Stomach (tissue), 9 donors: Measurements from ENCODE around the gene GALK2. TPM values are rescaled to one million over a fixed set of nuclear protein-coding genes. Genes with fewer than 3 reads are reported as not detected.
"Not testable (repeated sequence)": the region's sequence is repeated elsewhere in the genome, so short reads cannot be mapped to it uniquely, and the experiment has no call there.

ENCODE experiments used
- DNase-seq, 2 donors: peaks; one replicate each; pipeline versions ENCODE4 v3.0.0 to v3.0.0-alpha.2; 2013 to 2019
- H3K27ac ChIP-seq, 5 donors: fragments of 200-600 bp in 4 of 5; sonication (generic) in 4 of 5; one replicate each; pipeline ENCODE4 v1.5.1; 2013 to 2019; ENCODE audit warnings: mild to moderate bottlenecking in 1 of 5, moderate library complexity in 1 of 5
- H3K27me3 ChIP-seq, 3 donors: fragments of 200-600 bp; sonication (generic); one replicate each; pipeline ENCODE4 v1.5.1; 2017 to 2019; ENCODE audit warnings: mixed run types in 1 of 3
- H3K36me3 ChIP-seq, 4 donors: fragments of 200-600 bp; sonication (generic); 1 replicate in 3 of 4; 2 replicates in 1 of 4; pipeline ENCODE4 v1.5.1; 2016 to 2019
- H3K4me1 ChIP-seq, 4 donors: fragments of 200-600 bp; sonication (generic); one replicate each; pipeline ENCODE4 v1.5.1; 2016 to 2019
- H3K4me3 ChIP-seq, 4 donors: fragments of 200-600 bp; sonication (generic) in 3 of 4; one replicate each; pipeline ENCODE4 v1.5.1; 2016 to 2019; ENCODE audit warnings: mild to moderate bottlenecking in 1 of 4
- H3K9me3 ChIP-seq, 4 donors: fragments of 200-600 bp; sonication (generic); one replicate each; pipeline ENCODE4 v1.5.1; 2016 to 2019
- EP300 ChIP-seq: sonication (generic); formaldehyde crosslinking; IDR thresholded peaks from one replicate; pipeline ENCODE4 v1.6.1; 2017; ENCODE audit warnings: antibody characterized with exemption
- POLR2A ChIP-seq, 4 donors: fragments of 450-650 bp; IDR thresholded peaks; one replicate each; pipeline ENCODE4 v1.6.1; 2016; ENCODE audit warnings: antibody characterized with exemption in 4 of 4, control low read depth in 2 of 4, mild to moderate bottlenecking in 1 of 4, moderate library complexity in 1 of 4
- POLR2AphosphoS5 ChIP-seq, 3 donors: sonication (generic); formaldehyde crosslinking; IDR thresholded peaks; one replicate each; pipeline ENCODE4 v1.6.1; 2016; ENCODE audit warnings: antibody characterized with exemption in 3 of 3
- WGBS, 5 donors: extraction: QIAGEN DNeasy Blood & Tissue Kit in 3 of 5; methylation state at CpG; one replicate each; pipeline versions ENCODE4 v1.1.5 to v1.1.7; 2013 to 2018; 5-methylcytosine and 5-hydroxymethylcytosine counted together
- intact Hi-C: fragments of 100-400 bp; cut with DNase I; formaldehyde crosslinking; loops from one replicate; pipeline ENCODE4 v1.15.1; 2023; ENCODE audit warnings: low total_unique reads
- polyA plus RNA-seq, 3 donors: library from polyadenylated mRNA; stranded (reverse); fragments of 200-250 nt; gene quantifications; one replicate each; pipeline ENCODE4 v1.2.3, GENCODE V29; 2013
- total RNA-seq, 5 donors: library from RNA; depleted of rRNA; stranded (reverse); fragments of >200 nt; gene quantifications; one replicate each; pipeline versions ENCODE4 v1.1.0 to v1.2.3, GENCODE V29; 2014 to 2016
- TF ChIP-seq, protein P1 (sequence below), 7 experiments: fragments of 450-650 bp in 4 of 7; fragments of 200-600 bp in 3 of 7; sonication (generic) in 3 of 7; IDR thresholded peaks; one replicate each; pipeline ENCODE4 v1.5.1; 2016 to 2019; ENCODE audit warnings: antibody characterized with exemption in 7 of 7, control low read depth in 2 of 7, mild to moderate bottlenecking in 1 of 7
- donor health status: healthy with polysubstance abuse.
- donor health status: Bipolar disorder and iron deficiency.
- donor health status: healthy.

The GALK2 gene
- total and polyA plus RNA-seq, 8 donors = 9.6 to 149 (median 20.8) TPM

DNA sequence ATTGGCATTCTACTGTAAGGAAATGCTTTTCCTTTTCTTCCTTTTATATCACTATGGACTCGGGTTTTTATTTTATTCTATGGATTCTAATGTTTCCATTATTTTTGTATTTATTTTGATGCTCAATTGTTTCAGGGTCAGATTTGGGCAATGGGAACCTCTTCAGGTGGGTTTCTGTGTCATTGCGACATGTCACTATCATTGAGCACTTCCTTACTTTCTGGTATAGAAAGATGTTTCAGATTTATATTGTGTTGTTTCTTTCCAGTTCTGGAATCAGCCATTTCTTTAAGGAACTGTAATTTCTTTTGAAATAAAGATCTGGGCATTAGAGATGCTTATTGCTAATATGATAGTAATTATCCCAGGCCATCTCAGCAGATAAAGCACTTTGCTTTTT lies 21.8 kb downstream of the GALK2 start:
- intact Hi-C loops = no loop called here
- Histone ChIP-seq H3K9me3 (no peaks in the 10 kb centered on the region), H3K36me3 (peaks cover 0 to 7% (median 0%) of the 10 kb centered on the region in 4 donors), H3K27ac (no peak overlapping the region), H3K4me1 (peaks cover 0 to 11% (median 2%) of the 10 kb centered on the region in 4 donors), H3K4me3 (no peak overlapping the region), H3K27me3 (no peaks in the 10 kb centered on the region)
- WGBS, 5 donors = 87 to 99% (median 95%) methylated on average over 2 of the region's 2 CpGs
- TF ChIP-seq EP300 = no peak
- TF ChIP-seq, protein P1, sequence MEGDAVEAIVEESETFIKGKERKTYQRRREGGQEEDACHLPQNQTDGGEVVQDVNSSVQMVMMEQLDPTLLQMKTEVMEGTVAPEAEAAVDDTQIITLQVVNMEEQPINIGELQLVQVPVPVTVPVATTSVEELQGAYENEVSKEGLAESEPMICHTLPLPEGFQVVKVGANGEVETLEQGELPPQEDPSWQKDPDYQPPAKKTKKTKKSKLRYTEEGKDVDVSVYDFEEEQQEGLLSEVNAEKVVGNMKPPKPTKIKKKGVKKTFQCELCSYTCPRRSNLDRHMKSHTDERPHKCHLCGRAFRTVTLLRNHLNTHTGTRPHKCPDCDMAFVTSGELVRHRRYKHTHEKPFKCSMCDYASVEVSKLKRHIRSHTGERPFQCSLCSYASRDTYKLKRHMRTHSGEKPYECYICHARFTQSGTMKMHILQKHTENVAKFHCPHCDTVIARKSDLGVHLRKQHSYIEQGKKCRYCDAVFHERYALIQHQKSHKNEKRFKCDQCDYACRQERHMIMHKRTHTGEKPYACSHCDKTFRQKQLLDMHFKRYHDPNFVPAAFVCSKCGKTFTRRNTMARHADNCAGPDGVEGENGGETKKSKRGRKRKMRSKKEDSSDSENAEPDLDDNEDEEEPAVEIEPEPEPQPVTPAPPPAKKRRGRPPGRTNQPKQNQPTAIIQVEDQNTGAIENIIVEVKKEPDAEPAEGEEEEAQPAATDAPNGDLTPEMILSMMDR (IDR thresholded peaks at IDR 0.05) = no peak
- TF ChIP-seq POLR2A (IDR thresholded peaks at IDR 0.05) = no peak
- no peak for TF ChIP-seq POLR2AphosphoS5 (IDR thresholded peaks at IDR 0.05)
- no peak for DNase-seq

DNA sequence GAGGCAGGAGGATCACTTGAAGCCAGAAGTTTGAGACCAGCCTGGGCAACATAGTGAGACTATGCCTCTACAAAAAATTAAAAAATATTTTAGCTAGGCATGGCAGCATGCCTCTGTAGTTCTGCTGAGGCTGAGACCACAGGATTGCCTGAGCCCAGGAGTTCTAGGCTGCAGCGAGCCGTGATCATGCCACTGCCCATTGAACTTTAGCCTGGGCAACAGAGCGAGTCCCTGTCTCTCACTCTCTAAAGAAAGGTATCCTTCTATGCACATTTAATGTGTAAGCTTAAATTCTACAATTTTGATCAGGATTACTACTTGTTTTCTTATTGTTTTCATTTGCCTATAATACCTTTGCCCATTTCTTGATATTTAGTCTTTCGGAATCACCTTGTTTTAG lies 26.8 kb downstream of the GALK2 start:
- Histone ChIP-seq H3K36me3 (peaks cover 0 to 6% (median 6%) of the 10 kb centered on the region in 4 donors), H3K27me3 (no peaks in the 10 kb centered on the region), H3K9me3 (no peaks in the 10 kb centered on the region), H3K4me1 (peaks cover 0 to 20% (median 2%) of the 10 kb centered on the region in 4 donors), H3K4me3 (no peak overlapping the region), H3K27ac (no peak overlapping the region)
- intact Hi-C loops = no loop called here
- TF ChIP-seq POLR2AphosphoS5 (IDR thresholded peaks at IDR 0.05) (no peak), POLR2A (IDR thresholded peaks at IDR 0.05) (no peak), EP300 (no peak)
- TF ChIP-seq, protein P1 (IDR thresholded peaks at IDR 0.05) = no peak
- WGBS, 5 donors = 94 to 99% (median 98%) methylated on average over 4 of the region's 4 CpGs
- no peak for DNase-seq

DNA sequence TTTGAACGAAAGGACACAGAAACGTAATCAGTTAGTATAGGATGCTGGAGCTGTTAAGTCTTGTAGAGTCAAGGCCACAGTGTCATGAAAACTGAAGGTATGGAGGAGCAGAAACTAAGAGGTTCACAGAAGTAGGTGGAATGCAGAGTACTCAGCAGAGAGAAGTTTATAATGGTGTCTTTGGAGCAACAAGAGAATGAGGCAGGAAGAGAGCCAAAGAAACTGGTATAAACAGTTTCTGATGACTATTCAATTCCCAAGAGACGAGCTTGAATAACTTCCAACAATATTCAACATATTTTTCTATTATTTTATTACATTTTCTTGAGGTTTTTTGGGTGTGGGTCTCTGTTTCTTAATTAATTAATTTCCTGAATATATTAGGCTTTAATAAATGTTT lies 29.6 kb downstream of the GALK2 start:
- TF ChIP-seq POLR2AphosphoS5 (IDR thresholded peaks at IDR 0.05) (no peak), EP300 (no peak)
- TF ChIP-seq, protein P1 (IDR thresholded peaks at IDR 0.05) = no peak
- Histone ChIP-seq H3K27ac (peak overlapping the region in 1 of 5 donors; percentile 3), H3K27me3 (no peaks in the 10 kb centered on the region), H3K36me3 (peaks cover 10 to 32% (median 29%) of the 10 kb centered on the region in 4 donors), H3K4me1 (peaks cover 0 to 20% (median 2%) of the 10 kb centered on the region in 4 donors), H3K9me3 (no peaks in the 10 kb centered on the region), H3K4me3 (no peak overlapping the region)
- DNase-seq = no peak
- WGBS, 5 donors = 54 to 70% (median 63%) methylated on average over 3 of the region's 3 CpGs
- intact Hi-C loops = no loop called here

DNA sequence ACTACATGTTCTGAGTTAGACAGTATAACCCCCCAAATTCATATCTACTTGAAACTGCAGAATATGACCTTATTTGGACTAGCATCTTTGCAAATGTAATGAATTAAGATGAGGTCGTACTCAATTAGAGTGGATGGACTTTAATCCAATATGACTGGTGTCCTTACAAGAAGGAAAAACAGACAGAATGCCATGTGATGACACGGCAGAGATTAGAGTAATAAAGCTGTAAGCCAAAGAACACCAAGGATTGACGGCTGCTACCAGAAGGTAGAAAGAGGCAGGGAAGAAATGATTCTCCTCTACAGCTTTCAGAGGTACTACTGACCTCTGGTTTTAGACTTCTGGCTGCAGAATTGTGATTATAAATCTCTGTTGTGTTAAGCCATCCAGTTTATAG lies 30.3 kb downstream of the GALK2 start:
- Histone ChIP-seq H3K4me1 (peaks cover 0 to 20% (median 2%) of the 10 kb centered on the region in 4 donors), H3K36me3 (peaks cover 15 to 37% (median 35%) of the 10 kb centered on the region in 4 donors), H3K27me3 (no peaks in the 10 kb centered on the region), H3K4me3 (no peak overlapping the region), H3K9me3 (no peaks in the 10 kb centered on the region), H3K27ac (no peak overlapping the region)
- WGBS, 5 donors = 85 to 94% (median 89%) methylated on average over 3 of the region's 3 CpGs
- DNase-seq = no peak
- no peak for TF ChIP-seq POLR2A (IDR thresholded peaks at IDR 0.05)
- no peak for TF ChIP-seq EP300
- TF ChIP-seq POLR2AphosphoS5 (IDR thresholded peaks at IDR 0.05) = no peak
- TF ChIP-seq, protein P1 (IDR thresholded peaks at IDR 0.05) = no peak
- intact Hi-C loops = no loop called here

DNA sequence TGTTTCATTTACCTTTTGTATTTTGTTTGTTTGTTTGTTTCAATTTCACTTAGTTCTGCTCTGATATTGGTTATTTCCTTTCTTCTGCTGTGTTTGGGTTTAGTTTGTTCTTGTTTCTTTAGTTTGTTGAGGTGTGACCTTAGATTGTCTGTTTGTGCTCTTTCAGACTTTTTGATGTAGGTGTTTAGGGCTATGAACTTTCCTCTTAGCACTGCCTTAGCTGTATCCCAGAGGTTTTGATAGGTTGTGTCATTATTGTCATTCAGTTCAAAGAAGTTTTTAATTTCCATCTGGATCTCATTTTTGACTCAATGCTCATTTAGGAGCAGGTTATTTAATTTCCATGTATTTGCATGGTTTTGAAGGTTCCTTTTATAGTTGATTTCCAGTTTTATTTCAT lies 38.1 kb downstream of the GALK2 start:
- DNase-seq, H3K4me3 ChIP-seq, H3K4me1 ChIP-seq, H3K27ac ChIP-seq, H3K27me3 ChIP-seq, intact Hi-C loops: not testable (repeated sequence)
- H3K36me3 ChIP-seq = peaks cover 6 to 51% (median 25%) of the 10 kb centered on the region in 4 donors
- peaks cover 6 to 40% (median 21%) of the 10 kb centered on the region in 4 donors for H3K9me3 ChIP-seq
